NT2/D1 (cell line): ENCODE results near the gene ARPC5L.

Experiments
- YY1 ChIP-seq: IDR thresholded peaks from 2 replicates; pipeline ENCODE4 v1.6.1; 2011; ENCODE audit not compliant: insufficient read length, insufficient read depth
- ZNF274 ChIP-seq: IDR thresholded peaks from 2 replicates; pipeline ENCODE4 v1.6.1; 2011; ENCODE audit warnings: mild to moderate bottlenecking, low read depth, low read length

- no peak for TF ChIP-seq YY1
- TF ChIP-seq ZNF274: no peak
These were observed 47.8 kb upstream of the ARPC5L start for GRCh38 chr9:124814164-124814535.
